Fibroblast of the aortic adventitia (primary cell): Measurements from ENCODE around the gene C2CD2. TPM values are rescaled to one million over a fixed set of nuclear protein-coding genes. Genes with fewer than 3 reads are reported as not detected.

Experiments
- DNase-seq: peaks from one replicate; pipeline ENCODE4 v3.0.0-alpha.2; 2010; ENCODE audit warnings: low read depth
- H3K4me3 ChIP-seq: 2 replicates; pipeline ENCODE4 v1.5.1; 2011; ENCODE audit warnings: low read depth, mild to moderate bottlenecking, control low read depth, low read length, moderate library complexity
- total RNA-seq: library from RNA; depleted of rRNA; stranded (reverse); fragments of >200 nt; gene quantifications from 2 replicates; pipeline ENCODE4 v1.2.3, GENCODE V29; 2012; ENCODE audit warnings: low replicate concordance
- TF ChIP-seq, protein P1 (sequence below): IDR thresholded peaks from 2 replicates; pipeline ENCODE4 v1.5.1; 2011; ENCODE audit warnings: mild to moderate bottlenecking, low read length, control low read depth, inconsistent platforms; ENCODE audit not compliant: insufficient read depth

The C2CD2 gene
- total RNA-seq, 1 donor: 20.2 TPM

DNA sequence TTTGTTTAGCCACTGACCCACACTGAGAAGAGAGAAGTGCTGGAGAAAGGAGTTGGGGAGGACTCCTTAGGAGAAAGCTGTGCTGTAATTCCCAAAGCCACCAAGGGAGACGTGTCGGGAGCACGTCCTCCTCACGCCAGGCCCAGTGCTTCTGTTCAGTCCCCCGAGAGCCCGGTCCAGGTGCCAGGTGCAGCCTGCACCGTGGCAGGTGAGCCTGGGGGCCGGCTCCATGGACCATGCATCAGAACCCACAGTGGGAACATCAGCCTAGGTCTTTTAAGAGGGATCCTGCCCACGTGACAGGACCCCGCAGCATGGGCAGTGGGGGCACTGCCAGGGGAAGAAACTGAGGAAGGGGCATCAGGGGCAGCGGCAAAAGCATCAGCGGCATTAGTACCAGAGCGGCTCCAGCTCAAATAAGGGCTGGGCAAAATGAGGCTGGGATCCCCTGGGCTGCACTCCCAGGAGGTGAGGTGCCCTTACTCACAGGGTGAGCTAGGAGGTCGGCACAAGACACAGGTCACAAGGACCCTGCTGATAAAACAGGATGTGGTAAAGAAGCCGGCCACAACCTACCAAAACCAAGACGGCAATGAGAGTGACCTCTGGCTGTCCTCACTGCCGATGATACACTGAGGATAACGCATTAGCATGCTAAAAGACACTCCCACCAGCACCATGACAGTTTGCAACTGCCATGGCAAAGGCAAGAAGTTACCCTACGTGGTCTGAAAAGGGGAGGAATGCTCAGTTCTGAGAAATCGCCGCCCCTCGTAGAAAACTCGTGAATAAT, 50.1 kb downstream of the C2CD2 start:
- no peak overlapping the region for H3K4me3 ChIP-seq
- TF ChIP-seq, protein P1, sequence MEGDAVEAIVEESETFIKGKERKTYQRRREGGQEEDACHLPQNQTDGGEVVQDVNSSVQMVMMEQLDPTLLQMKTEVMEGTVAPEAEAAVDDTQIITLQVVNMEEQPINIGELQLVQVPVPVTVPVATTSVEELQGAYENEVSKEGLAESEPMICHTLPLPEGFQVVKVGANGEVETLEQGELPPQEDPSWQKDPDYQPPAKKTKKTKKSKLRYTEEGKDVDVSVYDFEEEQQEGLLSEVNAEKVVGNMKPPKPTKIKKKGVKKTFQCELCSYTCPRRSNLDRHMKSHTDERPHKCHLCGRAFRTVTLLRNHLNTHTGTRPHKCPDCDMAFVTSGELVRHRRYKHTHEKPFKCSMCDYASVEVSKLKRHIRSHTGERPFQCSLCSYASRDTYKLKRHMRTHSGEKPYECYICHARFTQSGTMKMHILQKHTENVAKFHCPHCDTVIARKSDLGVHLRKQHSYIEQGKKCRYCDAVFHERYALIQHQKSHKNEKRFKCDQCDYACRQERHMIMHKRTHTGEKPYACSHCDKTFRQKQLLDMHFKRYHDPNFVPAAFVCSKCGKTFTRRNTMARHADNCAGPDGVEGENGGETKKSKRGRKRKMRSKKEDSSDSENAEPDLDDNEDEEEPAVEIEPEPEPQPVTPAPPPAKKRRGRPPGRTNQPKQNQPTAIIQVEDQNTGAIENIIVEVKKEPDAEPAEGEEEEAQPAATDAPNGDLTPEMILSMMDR: no peak
- DNase-seq: no peak

DNA sequence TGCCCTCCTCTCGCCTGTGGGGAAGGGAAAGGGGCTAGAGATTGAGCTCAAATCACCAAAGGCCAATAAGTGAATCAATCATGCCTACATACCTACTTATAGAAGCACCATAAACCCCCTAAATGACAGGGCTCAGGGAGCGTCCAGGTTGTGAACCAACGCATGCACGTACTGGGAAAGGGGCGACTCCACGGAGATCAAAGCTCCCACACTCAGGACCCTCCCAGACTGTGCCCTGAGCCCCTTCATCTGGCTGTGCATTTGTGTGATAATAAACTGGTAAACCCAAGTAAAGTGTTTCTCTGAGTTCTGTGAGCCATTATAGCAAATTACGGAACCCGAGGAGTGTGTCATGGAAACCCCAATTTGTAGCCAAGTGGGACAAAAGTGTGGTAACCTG, 50.9 kb downstream of the C2CD2 start:
- TF ChIP-seq, protein P1: no peak
- DNase-seq: no peak

DNA sequence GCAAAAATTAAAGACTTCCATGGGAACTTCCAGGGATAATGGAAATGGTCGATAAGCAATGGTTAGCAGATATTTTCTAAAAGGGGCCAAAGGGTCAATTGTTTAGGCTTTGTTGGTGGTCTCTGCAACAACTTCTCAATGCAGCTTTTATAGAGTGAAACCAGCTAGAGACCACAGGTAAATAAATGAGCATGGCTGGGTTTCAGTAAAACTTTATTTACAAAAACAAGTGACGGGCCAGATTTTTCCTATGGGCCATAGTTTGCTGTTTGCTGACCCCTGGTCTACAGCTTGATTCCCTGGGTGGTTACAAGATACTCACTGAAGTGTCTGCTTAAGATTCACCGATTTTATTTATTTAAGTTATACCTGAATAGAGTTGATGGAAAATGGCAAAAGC, 52.0 kb downstream of the C2CD2 start:
- TF ChIP-seq, protein P1: no peak
- no peak overlapping the region for H3K4me3 ChIP-seq
- DNase-seq: no peak

More for the DNA sequence above, 50.9 kb downstream of the C2CD2 start:
- no peak overlapping the region for H3K4me3 ChIP-seq

DNA sequence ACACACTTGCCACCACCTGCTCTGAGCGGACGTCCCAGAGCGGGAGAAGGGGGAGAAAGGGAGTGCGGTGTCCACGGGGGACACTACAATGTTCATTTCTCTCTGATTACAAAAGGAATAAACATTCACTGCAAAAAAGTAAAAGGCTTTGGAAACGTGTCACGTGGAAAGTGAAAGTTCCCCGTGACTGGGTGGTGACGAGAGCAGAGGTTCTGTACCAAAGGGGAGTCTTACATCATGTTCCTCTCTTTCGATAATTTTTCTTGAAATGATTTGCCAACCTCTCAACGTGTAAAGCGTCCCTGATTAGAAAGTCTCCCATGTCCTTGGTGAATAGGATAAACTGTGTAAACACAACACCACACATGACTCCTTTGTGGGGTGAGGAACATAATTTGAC, 52.7 kb downstream of the C2CD2 start:
- H3K4me3 ChIP-seq: no peak overlapping the region
- TF ChIP-seq, protein P1: no peak
- no peak for DNase-seq

DNA sequence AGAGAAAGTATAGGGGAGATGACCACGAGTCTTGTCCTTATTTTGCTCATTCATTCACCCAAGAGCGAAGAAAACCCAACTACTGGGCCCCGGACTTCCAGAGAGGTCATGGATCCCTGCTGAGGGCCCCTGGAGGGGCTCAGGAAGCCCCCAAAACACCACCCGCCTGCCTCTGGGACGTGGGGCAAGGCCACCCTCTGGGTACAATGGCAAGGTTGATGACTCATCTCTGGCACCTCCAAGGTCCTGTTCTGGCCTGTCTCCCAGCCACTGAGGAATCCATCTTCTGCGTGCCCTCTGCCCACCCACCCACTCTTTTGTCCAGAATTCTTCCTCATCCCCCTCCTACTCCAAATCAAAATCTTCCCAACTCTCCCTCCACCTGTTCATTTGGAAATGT, 53.4 kb downstream of the C2CD2 start:
- no peak overlapping the region for H3K4me3 ChIP-seq
- DNase-seq: no peak
- TF ChIP-seq, protein P1: no peak

DNA sequence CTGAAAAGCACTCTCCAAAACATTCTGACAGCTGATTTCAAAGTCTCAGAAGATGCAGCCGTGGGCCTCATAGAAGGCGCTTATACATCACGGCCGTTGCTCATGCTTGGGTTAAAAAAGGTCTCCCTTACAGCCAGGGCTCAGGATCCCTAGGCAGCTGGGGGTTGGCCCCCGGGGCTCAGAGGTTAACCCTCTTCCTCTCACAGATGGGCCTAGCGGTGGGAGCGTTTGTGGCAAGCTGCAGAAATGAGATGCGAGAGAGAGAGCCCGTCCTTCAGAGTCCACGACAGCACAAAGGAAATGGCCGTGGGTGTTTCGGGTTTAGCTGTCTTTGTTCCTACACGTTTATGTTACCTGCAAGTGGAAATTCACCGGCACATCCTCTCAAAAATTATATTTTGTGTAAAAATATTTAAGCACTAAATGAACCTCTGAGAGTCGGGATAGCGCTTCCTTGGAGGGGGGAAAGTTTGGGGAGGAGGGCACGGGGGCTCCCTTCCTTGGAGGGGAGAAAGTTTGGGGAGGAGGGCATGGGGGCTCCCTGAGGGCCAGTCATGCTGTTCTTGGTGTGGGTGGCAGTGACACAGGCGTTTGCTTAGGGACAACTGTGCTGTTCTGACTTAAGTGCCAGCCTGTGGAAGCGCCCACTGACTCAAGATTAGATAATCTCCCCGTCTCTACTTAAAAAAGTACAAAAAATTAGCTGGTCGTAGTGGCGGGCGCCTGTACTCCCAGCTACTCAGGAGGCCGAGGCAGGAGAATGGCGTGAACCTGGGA, 54.2 kb downstream of the C2CD2 start:
- no peak overlapping the region for H3K4me3 ChIP-seq
- TF ChIP-seq, protein P1: no peak
- DNase-seq: no peak
